Measurements from ENCODE around the gene NPAS3.

The NPAS3 gene

GRCh38 chr14:33029511-33029910 is 90.8 kb downstream of the NPAS3 start:
- Histone ChIP-seq H3K27ac (ENCODE audit: low read length) (no peak overlapping the region), H3K4me3 (ENCODE audit: low read length) (no peak overlapping the region), H3K36me3 (ENCODE audit: control insufficient read depth, low read depth, low read length) (no peaks in the 10 kb centered on the region), H3K9ac (ENCODE audit: low read length) (no peak overlapping the region), H3K27me3 (ENCODE audit: control insufficient read depth, insufficient read depth, low read length) (no peaks in the 10 kb centered on the region), H3K9me3 (ENCODE audit: control insufficient read depth, low read depth, low read length) (no peaks in the 10 kb centered on the region), H3K4me1 (ENCODE audit: control insufficient read depth, low read depth, low read length) (no peaks in the 10 kb centered on the region)

GRCh38 chr14:33030386-33030785 is 91.7 kb downstream of the NPAS3 start:
- Histone ChIP-seq H3K4me1 (ENCODE audit: control insufficient read depth, low read depth, low read length) (no peaks in the 10 kb centered on the region), H3K36me3 (ENCODE audit: control insufficient read depth, low read depth, low read length) (no peaks in the 10 kb centered on the region), H3K27ac (ENCODE audit: low read length) (no peak overlapping the region), H3K9me3 (ENCODE audit: control insufficient read depth, low read depth, low read length) (no peaks in the 10 kb centered on the region), H3K27me3 (ENCODE audit: control insufficient read depth, insufficient read depth, low read length) (no peaks in the 10 kb centered on the region), H3K9ac (ENCODE audit: low read length) (no peak overlapping the region), H3K4me3 (ENCODE audit: low read length) (no peak overlapping the region)

- no peaks in the 10 kb centered on the region for H3K36me3 ChIP-seq (ENCODE audit: control insufficient read depth, low read depth, low read length)
- no peak overlapping the region for H3K27ac ChIP-seq (ENCODE audit: low read length)
- no peaks in the 10 kb centered on the region for H3K9me3 ChIP-seq (ENCODE audit: control insufficient read depth, low read depth, low read length)
- no peak overlapping the region for H3K9ac ChIP-seq (ENCODE audit: low read length)
- H3K4me1 ChIP-seq (ENCODE audit: control insufficient read depth, low read depth, low read length), result no peaks in the 10 kb centered on the region
- no peak overlapping the region for H3K4me3 ChIP-seq (ENCODE audit: low read length)
- H3K27me3 ChIP-seq (ENCODE audit: control insufficient read depth, insufficient read depth, low read length), result no peaks in the 10 kb centered on the region
Measured at GRCh38 chr14:33035416-33036194, 96.9 kb downstream of the NPAS3 start.

GRCh38 chr14:33039311-33039710 is 100.6 kb downstream of the NPAS3 start:
- Histone ChIP-seq H3K27ac (ENCODE audit: low read length) (no peak overlapping the region), H3K4me1 (ENCODE audit: control insufficient read depth, low read depth, low read length) (no peaks in the 10 kb centered on the region), H3K9me3 (ENCODE audit: control insufficient read depth, low read depth, low read length) (peaks cover 3% of the 10 kb centered on the region), H3K36me3 (ENCODE audit: control insufficient read depth, low read depth, low read length) (no peaks in the 10 kb centered on the region), H3K4me3 (ENCODE audit: low read length) (no peak overlapping the region), H3K9ac (ENCODE audit: low read length) (no peak overlapping the region), H3K27me3 (ENCODE audit: control insufficient read depth, insufficient read depth, low read length) (no peaks in the 10 kb centered on the region)

- no peak overlapping the region for H3K27ac ChIP-seq (ENCODE audit: low read length)
- no peaks in the 10 kb centered on the region for H3K36me3 ChIP-seq (ENCODE audit: control insufficient read depth, low read depth, low read length)
- H3K4me1 ChIP-seq (ENCODE audit: control insufficient read depth, low read depth, low read length), result no peaks in the 10 kb centered on the region
- no peak overlapping the region for H3K4me3 ChIP-seq (ENCODE audit: low read length)
- peaks cover 8% of the 10 kb centered on the region for H3K9me3 ChIP-seq (ENCODE audit: control insufficient read depth, low read depth, low read length)
- no peaks in the 10 kb centered on the region for H3K27me3 ChIP-seq (ENCODE audit: control insufficient read depth, insufficient read depth, low read length)
- H3K9ac ChIP-seq (ENCODE audit: low read length), result no peak overlapping the region
Measured at GRCh38 chr14:33040372-33041140, 101.9 kb downstream of the NPAS3 start.

GRCh38 chr14:33042591-33042990 is 103.9 kb downstream of the NPAS3 start:
- Histone ChIP-seq H3K27me3 (ENCODE audit: control insufficient read depth, insufficient read depth, low read length) (no peaks in the 10 kb centered on the region), H3K9ac (ENCODE audit: low read length) (no peak overlapping the region), H3K9me3 (ENCODE audit: control insufficient read depth, low read depth, low read length) (peaks cover 8% of the 10 kb centered on the region), H3K36me3 (ENCODE audit: control insufficient read depth, low read depth, low read length) (no peaks in the 10 kb centered on the region), H3K27ac (ENCODE audit: low read length) (no peak overlapping the region), H3K4me3 (ENCODE audit: low read length) (no peak overlapping the region), H3K4me1 (ENCODE audit: control insufficient read depth, low read depth, low read length) (no peaks in the 10 kb centered on the region)

- Histone ChIP-seq H3K9ac (ENCODE audit: low read length) (no peak overlapping the region), H3K27me3 (ENCODE audit: control insufficient read depth, insufficient read depth, low read length) (no peaks in the 10 kb centered on the region), H3K4me1 (ENCODE audit: control insufficient read depth, low read depth, low read length) (no peaks in the 10 kb centered on the region), H3K27ac (ENCODE audit: low read length) (no peak overlapping the region), H3K9me3 (ENCODE audit: control insufficient read depth, low read depth, low read length) (peaks cover 8% of the 10 kb centered on the region), H3K36me3 (ENCODE audit: control insufficient read depth, low read depth, low read length) (no peaks in the 10 kb centered on the region), H3K4me3 (ENCODE audit: low read length) (no peak overlapping the region)
Measured at GRCh38 chr14:33045760-33046159, 107.1 kb downstream of the NPAS3 start.

- Histone ChIP-seq H3K9ac (ENCODE audit: low read length) (no peak overlapping the region), H3K27me3 (ENCODE audit: control insufficient read depth, insufficient read depth, low read length) (no peaks in the 10 kb centered on the region), H3K9me3 (ENCODE audit: control insufficient read depth, low read depth, low read length) (no peaks in the 10 kb centered on the region), H3K36me3 (ENCODE audit: control insufficient read depth, low read depth, low read length) (no peaks in the 10 kb centered on the region), H3K27ac (ENCODE audit: low read length) (no peak overlapping the region), H3K4me1 (ENCODE audit: control insufficient read depth, low read depth, low read length) (no peaks in the 10 kb centered on the region), H3K4me3 (ENCODE audit: low read length) (no peak overlapping the region)
Measured at GRCh38 chr14:33052943-33053342, 114.3 kb downstream of the NPAS3 start.

- no peaks in the 10 kb centered on the region for H3K9me3 ChIP-seq (ENCODE audit: control insufficient read depth, low read depth, low read length)
- no peak overlapping the region for H3K9ac ChIP-seq (ENCODE audit: low read length)
- no peaks in the 10 kb centered on the region for H3K4me1 ChIP-seq (ENCODE audit: control insufficient read depth, low read depth, low read length)
- no peaks in the 10 kb centered on the region for H3K36me3 ChIP-seq (ENCODE audit: control insufficient read depth, low read depth, low read length)
- no peak overlapping the region for H3K27ac ChIP-seq (ENCODE audit: low read length)
- no peak overlapping the region for H3K4me3 ChIP-seq (ENCODE audit: low read length)
- H3K27me3 ChIP-seq (ENCODE audit: control insufficient read depth, insufficient read depth, low read length), result no peaks in the 10 kb centered on the region
Measured at GRCh38 chr14:33056213-33056612, 117.5 kb downstream of the NPAS3 start.

GRCh38 chr14:33057585-33057984 is 118.9 kb downstream of the NPAS3 start:
- H3K27ac ChIP-seq (ENCODE audit: low read length), result no peak overlapping the region
- H3K36me3 ChIP-seq (ENCODE audit: control insufficient read depth, low read depth, low read length), result no peaks in the 10 kb centered on the region
- H3K4me3 ChIP-seq (ENCODE audit: low read length), result no peak overlapping the region
- no peaks in the 10 kb centered on the region for H3K4me1 ChIP-seq (ENCODE audit: control insufficient read depth, low read depth, low read length)
- no peaks in the 10 kb centered on the region for H3K27me3 ChIP-seq (ENCODE audit: control insufficient read depth, insufficient read depth, low read length)
- no peak overlapping the region for H3K9ac ChIP-seq (ENCODE audit: low read length)
- no peaks in the 10 kb centered on the region for H3K9me3 ChIP-seq (ENCODE audit: control insufficient read depth, low read depth, low read length)

- Histone ChIP-seq H3K9me3 (ENCODE audit: control insufficient read depth, low read depth, low read length) (no peaks in the 10 kb centered on the region), H3K4me1 (ENCODE audit: control insufficient read depth, low read depth, low read length) (no peaks in the 10 kb centered on the region), H3K4me3 (ENCODE audit: low read length) (no peak overlapping the region), H3K27me3 (ENCODE audit: control insufficient read depth, insufficient read depth, low read length) (no peaks in the 10 kb centered on the region), H3K36me3 (ENCODE audit: control insufficient read depth, low read depth, low read length) (no peaks in the 10 kb centered on the region), H3K9ac (ENCODE audit: low read length) (no peak overlapping the region), H3K27ac (ENCODE audit: low read length) (no peak overlapping the region)
Measured at GRCh38 chr14:33061667-33062325, 123.1 kb downstream of the NPAS3 start.

Measured in iPS-18a (cell line).